Subcutaneous adipose tissue (tissue), 4 donors: ENCODE measurements around the gene ARPC1A. TPM values are rescaled to one million over a fixed set of nuclear protein-coding genes. Genes with fewer than 3 reads are reported as not detected.

ENCODE experiments used
- CTCF ChIP-seq: fragments of 450-650 bp; IDR thresholded peaks from one replicate; pipeline ENCODE4 v1.5.1; 2016; ENCODE audit warnings: low read depth, mild to moderate bottlenecking, control low read depth, antibody characterized with exemption, moderate library complexity
- total RNA-seq, 4 donors: library from RNA; depleted of rRNA; stranded (reverse); fragments of >200 nt; gene quantifications; one replicate each; pipeline ENCODE4 v1.1.0, GENCODE V29; 2016

ARPC1A gene
- total RNA-seq, 4 donors from 2014 or later, result 87.2 to 152 (median 113) TPM

DNA sequence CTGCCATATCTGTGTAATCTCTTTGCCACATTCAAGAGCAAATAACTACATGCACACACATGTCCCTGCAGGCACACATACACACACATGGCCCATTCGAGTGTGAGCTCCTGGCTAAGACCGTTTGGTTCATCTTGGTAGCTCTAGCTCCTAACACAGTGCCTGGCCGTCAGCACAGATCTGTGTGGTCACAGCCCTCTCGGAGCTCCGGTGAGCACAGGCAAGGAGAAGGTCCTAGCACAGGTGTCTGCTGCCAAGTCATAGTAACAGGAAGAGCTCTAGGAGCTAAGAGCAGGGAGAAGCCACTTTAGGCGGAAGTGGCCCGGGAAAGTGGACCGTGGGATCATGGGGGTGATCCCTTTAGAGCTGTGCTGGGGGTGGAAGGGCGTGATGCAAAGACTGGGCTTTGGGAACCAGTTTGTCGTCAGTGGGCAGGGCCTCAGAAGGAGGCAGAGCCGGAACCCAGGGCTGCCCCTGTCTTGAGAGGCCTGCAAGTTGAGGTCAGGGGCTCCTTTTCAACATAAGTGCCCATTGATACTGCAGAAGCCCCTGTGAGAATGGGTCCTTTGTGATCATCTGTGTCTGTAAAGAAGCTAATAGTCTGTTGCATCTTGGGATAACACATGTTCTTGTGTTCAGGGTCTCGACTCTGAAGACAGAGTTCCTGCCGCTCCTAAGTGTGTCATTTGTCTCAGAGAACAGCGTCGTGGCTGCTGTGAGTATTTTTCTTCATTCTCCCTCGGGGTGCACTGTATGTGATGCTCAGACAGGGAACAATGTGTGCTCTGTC, 32.2 kb downstream of the ARPC1A start:
- TF ChIP-seq CTCF, result no peak

DNA sequence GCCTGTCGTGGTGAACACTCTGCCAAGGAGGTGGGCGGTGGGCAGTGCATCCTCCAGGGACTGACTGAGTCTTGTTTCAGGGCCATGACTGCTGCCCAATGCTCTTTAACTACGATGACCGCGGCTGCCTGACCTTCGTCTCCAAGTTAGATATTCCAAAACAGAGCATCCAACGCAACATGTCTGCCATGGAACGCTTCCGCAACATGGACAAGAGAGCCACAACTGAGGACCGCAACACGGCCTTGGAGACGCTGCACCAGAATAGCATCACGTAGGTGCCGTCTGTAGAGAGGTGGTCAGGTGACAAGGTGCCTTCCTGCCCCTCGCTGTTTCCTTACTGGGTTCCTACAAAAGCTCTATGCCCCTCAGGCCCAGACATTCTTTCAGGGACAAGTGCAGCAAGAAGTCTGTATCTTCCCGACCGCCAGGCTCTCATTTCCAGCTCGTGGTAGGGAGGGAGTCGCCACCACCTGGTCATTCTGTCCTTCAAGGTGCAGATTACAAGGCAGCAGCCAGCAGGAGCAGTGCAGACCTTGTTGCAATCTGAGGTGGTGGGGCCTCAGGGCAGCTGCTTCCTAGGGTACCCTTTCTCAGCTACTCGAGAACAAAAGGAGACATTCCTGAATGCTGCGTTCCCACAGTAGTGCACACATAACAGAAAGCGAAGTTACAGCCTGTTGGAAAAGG, 33.9 kb downstream of the ARPC1A start:
- TF ChIP-seq CTCF, result no peak

GRCh38 chr7:99362801-99363200, 37.1 kb downstream of the ARPC1A start:
- no peak for TF ChIP-seq CTCF

DNA sequence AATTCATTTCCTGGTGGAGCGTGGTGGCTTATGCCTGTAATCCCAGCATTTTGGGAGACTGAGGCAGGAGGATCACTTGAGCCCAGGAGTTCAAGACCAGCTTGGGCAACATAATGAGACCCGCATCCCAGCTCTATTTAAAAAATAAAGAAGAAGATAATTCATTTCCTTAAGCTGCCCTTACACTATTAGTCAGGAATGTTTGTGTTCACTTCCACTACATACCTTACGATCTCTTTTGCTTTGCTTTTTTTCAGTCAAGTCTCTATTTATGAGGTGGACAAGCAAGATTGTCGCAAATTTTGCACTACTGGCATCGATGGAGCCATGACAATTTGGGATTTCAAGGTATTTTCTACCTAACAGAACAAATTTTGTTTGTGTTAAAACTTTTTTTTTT, 37.6 kb downstream of the ARPC1A start:
- TF ChIP-seq CTCF, result no peak

DNA sequence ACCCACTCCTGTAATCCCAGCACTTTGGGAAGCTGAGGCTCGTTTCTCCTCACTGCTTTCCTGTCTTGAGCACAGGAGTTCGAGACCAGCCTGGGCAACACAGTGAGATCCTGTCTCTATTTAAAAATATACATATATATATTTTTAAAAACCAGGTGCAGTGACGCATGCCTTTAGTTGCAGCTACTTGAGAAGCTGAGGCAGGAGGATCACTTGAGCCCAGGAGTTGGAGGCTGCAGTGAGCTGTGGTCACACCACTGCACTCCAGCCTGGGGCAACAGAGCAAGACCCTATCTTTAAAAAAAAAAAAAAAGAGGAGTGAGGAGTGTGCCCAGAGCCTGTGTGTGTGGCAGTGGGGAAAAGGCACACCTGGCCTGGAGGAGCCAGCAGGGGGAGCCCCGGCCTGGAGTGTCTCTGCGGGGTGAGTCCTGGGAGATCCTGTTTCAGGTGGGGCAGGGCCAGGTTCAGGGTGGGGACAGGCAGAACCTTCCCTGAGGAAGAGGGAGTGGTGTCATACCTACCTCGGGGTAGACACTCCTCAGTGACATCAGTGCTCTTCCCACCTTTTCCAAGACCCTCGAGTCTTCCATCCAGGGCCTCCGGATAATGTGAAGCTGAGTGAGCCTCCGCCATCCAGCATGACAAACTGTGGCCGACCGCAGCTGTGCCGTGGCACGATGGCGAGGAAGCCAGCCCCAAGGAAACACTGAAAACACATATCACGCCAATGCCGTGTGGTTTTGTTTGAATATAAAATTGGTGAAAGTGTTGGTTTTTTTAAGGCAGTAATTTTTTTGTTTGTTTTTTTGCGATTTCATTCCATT, 39.8 kb downstream of the ARPC1A start:
- TF ChIP-seq CTCF, result no peak

DNA sequence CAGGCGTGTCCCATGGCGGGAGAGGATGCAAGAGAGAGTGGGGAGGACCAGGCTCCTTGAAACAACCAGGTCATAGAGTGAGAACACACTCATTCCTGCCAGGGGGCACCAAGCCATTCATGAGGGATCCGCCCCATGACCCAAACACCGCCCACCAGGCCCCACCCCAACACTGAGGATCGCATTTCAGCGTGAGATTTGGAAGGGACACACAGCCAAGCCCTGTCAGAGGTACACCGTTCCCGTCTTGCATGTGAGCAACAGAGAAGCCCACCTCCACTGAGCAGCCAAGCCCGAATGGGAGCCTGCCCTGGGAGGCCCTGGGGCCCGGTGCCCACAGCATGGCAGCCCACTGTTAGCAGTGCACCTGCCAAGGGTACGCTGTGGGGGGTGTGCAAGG, 40.9 kb downstream of the ARPC1A start:
- TF ChIP-seq CTCF, result no peak

DNA sequence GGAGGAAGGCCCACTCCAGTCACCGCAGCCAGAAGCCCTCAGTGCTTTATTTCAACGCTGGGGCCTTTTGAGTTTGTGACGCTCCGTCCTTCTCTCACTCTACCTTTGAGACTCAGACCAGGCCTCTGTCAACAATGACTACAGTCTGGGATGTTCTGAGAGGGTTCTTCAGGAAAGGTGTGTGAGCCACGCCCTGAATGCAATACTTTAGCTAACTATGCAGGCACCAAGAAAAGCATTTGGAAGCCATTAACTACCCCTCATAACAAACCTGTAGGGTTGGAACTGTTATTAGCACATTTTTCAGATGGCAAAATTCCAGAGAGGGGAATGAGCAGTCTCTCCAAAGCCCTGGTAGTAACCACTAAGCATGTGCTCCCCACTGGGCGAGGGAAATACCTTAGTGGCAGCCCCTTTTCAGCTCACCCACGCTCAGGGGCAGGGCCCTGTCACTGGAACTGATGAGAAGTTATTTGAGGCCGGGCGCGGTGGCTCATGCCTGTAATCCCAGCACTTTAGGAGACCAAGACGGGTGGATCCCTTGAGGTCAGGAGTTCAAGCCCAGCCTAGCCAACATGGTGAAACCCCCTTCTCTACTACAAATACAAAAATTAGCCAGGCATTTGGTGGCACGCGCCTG, 43.2 kb downstream of the ARPC1A start:
- TF ChIP-seq CTCF, result no peak
